HG02938 (cell line): Measurements from ENCODE around the gene UPF3B.
"Not testable (repeated sequence)": the region's sequence is repeated elsewhere in the genome, so short reads cannot be mapped to it uniquely, and the experiment has no call there.

Experiments used
- ATAC-seq: cut with Tn5 transposase; IDR thresholded peaks from one replicate; pipeline ENCODE4 v1.9.1; 2021; ENCODE audit warnings: mild to moderate bottlenecking, moderate library complexity; ENCODE audit not compliant: unreplicated experiment

UPF3B gene, protein sequence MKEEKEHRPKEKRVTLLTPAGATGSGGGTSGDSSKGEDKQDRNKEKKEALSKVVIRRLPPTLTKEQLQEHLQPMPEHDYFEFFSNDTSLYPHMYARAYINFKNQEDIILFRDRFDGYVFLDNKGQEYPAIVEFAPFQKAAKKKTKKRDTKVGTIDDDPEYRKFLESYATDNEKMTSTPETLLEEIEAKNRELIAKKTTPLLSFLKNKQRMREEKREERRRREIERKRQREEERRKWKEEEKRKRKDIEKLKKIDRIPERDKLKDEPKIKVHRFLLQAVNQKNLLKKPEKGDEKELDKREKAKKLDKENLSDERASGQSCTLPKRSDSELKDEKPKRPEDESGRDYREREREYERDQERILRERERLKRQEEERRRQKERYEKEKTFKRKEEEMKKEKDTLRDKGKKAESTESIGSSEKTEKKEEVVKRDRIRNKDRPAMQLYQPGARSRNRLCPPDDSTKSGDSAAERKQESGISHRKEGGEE

DNA sequence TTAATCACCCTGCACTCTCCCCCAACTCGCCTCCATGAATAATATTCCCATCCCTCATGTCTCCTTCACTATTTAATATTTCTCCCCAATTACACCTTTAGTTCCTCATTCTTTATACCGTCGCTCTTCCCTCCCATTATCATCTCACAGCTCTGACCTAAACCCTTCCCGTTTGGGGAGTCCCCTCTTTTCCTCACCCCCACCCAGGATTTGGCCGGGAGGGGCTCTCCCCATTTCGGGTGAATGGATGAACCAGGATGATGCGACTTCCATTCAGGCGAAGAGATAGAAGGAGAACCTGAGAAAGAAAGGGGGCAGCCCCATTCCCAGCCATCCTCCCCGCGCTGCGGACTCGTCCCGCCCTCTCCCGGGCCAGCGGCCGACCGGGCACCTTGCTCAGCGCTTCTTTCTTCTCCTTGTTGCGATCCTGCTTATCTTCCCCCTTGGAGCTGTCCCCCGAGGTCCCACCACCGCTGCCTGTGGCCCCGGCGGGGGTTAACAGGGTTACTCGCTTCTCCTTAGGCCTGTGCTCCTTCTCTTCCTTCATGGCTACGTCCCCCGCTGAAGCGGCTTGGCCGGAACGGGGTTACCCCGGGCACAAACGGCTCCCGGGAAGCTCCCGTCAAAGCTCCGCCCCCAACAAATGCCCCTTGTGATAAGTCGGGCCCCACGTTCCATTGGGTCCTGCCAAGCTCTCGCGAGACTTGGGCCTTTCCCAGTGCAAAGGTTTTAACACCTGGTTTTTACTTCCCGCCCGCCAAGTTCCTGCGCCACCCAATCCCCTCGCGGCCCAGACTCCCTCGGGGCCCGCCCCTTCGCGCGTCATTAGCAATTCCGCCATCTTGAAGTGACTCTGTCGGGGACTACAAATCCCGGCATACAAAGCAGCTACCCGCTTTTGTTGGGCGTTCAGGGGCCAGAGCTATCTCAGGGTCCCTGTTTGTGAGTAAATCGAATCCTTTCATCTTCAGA is at the start of gene UPF3B:
TSS of gene UPF3B (minus strand) at position 582 of the 972 bp plus-strand sequence. CDS start at position 547, 35 bp downstream.
- peak; percentile 98 for ATAC-seq

DNA sequence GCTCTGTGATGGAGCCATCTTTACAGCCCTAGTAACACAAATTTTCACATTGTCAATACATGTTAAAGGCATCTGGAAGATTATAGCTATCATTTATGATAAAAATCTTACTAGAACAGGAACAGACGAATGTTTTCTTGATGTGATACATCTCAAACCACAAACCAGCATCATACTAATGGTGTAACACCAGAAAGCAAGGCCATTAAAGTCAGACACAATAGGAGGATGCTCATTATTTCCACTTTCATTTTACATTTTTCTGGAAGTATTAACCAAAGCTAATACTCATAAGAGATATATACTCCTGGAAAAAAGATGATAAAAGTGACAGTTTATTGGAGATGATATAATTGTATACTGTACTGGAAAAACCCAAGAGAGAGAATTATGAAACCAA is 48.2 kb upstream of the UPF3B start:
- no peak for ATAC-seq

- ATAC-seq, result no peak
These were observed 46.4 kb upstream of the UPF3B start for GRCh38 chrX:119899125-119899524.

DNA sequence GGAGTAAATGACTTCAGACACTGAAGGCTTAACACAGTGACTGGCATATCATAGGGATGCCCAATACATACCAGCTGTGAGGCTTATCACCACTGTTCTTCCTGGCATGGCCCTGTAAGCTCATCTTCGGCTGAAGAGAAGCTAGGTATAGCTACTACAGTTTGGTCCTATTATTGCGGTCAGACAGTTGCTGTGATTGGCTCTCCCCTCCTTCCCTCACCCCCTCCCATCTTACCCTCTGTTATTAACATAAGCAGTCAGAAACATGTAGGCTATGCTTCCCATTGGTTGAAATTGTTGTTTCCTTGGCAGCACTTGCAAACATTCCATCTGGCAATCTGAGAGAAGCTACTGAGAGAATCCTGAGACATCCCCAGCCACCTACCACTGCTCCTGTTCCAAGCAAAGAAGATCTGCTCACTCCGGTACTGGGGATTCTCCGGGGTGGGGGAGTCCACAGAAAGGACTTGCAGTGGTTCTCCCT is 43.1 kb upstream of the UPF3B start, which contains the start of gene AKAP14:
TSS of gene AKAP14 (plus strand) at position 51 of the 484 bp plus-strand sequence. CDS start 7,331 bp downstream, outside the sequence.
- ATAC-seq, result no peak

GRCh38 chrX:119891961-119892692 is 39.4 kb upstream of the UPF3B start:
- ATAC-seq, result not testable (repeated sequence)

DNA sequence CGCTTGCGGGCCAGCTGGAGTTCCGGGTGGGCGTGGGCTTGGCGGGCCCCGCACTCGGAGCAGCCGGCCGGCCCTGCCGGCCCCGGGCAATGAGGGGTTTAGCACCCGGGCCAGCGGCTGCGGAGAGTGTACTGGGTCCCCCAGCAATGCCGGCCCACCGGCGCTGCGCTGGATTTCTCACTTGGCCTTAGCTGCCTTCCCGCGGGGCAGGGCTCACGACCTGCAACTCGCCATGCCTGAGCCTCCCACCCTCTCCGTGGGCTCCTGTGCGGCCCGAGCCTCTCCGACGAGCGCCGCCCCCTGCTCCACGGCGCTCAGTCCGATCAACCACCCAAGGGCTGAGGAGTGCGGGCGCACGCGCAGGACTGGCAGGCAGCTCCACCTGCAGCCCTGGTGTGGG is 37.9 kb upstream of the UPF3B start:
- ATAC-seq, result not testable (repeated sequence)

DNA sequence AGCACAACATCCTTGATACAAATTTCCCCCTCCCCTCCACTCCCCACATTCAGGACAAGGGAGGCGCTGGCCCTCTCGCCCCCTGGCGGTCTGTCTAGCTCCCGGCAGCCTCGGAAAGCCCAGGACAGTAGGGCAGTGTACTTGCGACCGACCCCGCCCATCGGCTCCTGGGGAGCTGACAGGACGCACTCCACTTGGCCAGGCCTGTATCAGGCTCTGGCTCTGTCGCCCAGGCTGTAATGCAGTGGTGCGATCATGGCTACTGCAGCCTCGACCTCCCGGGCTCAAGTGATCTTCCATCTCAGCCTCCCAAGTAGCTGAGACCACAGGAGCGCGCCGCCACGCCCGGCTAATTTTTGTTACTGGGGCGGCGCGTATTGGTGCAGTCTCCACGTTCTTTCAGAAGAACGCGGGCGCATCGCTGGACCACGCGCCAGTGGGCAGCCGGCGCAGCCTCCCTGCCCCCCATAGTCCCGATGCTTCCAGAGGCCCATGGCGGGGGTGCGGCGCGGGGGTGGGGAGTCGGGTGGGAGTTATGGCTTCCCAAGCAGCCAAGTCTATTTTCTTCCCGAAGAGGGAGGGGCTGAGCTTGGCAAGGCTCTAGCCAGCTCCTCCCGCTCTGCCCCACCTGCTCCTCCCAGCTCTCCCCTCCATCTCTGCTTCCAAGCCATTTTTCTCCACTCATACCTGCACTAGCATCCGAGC is 35.1 kb upstream of the UPF3B start:
- ATAC-seq, result no peak

DNA sequence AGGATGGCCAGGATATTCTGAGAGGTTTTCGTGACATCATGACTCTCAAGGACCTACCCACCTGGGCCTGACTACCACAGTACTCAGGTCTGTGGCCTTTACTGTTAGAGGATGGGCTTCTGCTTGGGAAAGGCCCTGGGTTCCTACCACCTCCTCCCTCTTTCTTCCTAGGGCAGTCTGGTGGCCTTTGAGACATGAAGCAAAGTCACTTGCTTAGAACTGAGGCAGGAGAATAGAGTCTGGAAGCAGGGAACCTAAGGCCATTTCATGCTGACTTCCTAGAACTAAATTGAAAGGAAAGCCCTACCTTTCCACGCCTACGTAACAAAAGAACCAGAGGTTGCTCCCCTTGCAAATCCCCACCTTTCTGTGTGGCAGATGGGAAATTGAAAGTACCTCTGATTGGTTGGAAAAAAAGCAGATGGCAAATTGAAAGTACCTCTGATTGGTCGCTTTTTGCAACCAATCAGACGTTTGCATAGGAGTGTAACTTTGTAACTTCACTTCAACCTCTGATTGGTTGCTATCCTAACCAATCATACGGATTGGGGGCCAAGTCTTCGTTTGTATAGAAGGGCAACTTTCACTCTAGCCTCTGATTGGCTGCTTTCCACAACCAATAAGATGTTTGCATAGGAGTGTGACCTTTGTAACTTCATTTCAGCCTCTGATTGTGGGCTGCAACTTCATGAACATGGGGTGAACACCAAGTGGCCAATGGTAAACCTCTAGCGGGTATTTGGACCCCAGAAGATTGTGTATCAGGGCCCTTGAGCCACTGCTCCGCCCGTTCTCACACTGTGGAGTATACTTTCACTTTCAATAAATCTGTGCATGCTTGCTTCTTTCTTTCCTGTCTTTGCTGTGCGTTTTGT is 33.0 kb upstream of the UPF3B start:
- no peak for ATAC-seq

DNA sequence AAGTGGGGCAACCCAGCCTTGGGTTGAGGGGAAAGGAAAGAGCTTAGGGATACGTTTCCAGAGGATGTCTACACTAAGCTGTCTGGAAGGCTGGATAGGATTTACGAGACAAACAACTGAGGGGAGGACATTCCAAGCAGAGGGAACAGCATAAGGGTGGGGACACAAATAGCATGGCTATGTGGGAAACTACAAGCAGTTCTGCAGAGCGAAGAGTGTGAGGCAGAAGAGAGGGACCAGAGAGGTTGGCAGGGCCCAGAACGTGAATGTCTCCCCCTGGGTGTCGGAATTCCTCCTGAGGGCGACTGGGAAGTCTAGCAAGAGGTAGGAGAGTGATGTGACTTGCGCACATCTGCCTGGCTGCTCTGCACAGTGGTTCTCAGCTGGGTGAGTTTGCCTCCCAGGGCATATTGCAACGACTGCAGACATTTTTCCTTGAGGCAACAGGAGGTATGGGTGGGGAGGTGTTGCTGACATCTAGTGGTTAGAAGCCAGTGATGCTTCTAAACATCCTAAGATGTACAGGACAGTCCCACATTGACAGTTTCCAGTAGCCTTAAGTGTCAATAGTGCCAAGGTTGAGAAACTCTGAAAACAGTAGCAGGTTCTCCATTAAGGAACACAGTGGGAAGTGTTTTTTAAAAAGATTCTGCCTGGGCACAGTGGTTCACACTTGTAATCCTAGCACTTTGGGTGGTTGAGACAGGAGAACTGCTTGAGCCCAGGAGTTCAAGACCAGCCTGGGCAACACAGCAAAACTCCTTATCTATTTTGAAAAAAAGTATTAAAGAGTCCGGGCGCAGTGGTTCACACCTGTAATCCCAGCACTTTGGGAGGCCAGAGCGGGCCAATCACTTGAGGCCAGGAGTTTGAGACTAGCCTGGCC is 28.0 kb upstream of the UPF3B start:
- no peak for ATAC-seq

GRCh38 chrX:119880076-119880475 is 27.3 kb upstream of the UPF3B start:
- no peak for ATAC-seq

DNA sequence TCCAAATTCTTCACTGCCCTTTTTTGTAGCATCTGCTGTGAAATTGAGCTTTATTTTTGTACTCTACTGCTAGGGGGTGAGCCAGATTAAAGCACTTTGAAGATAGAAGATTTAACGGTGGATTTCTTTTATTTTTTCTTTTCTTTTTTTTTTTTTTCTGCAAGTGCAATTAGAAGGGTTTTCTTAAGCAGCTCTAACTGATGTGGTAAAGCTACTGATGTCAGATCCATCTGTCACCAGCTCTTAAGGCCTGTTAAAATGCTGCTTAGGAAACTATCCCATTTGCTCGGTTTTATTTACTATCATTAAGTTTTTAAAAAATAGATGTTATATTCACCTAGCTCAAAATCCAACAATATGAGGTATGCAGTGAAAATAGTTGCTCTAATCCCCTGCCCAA is 26.0 kb upstream of the UPF3B start:
- ATAC-seq, result no peak

DNA sequence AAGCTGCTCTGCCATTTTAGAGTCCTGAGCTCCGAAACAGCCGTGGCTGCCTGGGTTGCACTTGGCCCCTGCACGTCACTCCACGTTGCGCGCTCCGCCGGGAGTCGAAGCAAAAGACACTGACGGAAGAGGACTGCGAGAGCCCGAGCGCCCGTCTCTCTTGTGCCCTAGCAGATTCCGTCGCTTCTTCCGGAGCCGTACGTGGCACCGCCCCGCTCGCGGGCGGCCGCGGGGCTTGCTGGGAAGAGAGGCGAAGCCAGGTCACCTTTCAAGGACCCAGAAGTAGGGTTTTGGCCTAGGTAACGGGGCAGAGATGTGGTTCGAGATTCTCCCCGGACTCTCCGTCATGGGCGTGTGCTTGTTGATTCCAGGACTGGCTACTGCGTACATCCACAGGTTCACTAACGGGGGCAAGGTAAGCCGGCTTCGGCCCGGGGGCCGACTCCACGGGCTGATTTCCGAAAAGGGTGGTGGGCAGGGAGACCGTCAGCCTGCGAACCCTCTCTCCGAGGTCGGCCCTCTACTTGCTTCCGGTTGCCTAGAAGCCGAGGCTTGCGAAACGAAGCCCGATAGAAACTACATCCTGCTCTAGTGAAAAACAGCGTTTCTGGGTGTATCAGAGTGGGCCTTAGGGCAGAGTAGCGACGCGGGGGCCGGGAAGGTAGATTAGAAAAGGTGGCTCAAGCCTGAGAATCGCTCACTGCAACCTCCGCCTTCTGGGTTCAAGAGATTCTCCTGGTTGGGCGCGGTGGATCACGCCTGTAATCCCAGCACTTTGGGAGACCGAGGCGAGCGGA is 19.0 kb upstream of the UPF3B start, which contains the start of the genes NDUFA1 and RNF113A:
TSS of gene NDUFA1 (plus strand) at position 234 of the 797 bp plus-strand sequence. CDS start at position 314, 80 bp downstream.
TSS of gene RNF113A (minus strand) at position 135 of the 797 bp plus-strand sequence. CDS start at position 15, 120 bp downstream.
- peak; percentile 92 for ATAC-seq

GRCh38 chrX:119871245-119871598 is 18.5 kb upstream of the UPF3B start:
- ATAC-seq, result peak; percentile 38

DNA sequence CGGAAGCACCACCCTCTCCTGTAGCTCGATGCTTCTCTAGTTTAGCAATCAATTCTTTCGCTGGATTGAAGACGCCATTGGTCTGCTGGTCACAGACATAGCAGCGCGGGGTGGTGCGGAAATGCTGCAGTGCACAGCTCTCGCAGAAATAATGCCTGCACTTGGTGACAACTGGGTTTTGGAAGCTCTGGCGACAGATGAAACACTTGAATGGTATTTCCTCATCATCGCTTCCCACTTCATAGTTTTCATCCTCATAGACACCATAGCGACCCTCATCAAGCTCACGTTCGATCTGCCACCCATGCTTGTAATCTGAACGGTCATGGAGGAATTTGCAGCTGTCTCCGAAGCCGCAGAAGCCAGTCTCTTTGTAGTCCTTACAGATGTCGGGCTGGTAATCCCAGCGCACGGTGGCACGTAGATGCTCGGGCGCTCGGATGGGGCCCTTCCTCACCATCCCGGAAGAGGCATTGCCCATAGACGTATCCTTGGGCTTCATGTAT is 17.9 kb upstream of the UPF3B start:
- no peak for ATAC-seq

GRCh38 chrX:119853444-119853843 is 681 bp upstream of the UPF3B start:
- ATAC-seq, result no peak

DNA sequence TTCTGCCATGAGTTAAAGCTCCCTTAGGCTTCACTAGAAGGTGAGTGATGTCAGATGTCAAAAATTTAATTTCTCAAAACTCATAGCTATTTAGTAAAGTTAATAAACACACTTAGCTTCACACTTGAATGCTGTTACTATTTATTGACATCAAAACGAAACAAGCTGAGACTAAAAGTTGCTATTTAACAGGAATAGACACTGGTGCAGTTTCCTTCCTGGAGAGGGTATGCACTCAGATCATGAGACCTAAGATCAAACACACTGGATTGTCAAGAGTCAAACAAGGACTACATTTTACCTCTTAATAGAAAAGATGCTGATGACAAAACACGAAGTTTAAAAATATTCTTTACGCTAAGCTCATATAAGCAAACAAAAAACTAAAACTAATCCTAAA is 18.9 kb downstream of the UPF3B start:
- ATAC-seq, result no peak

DNA sequence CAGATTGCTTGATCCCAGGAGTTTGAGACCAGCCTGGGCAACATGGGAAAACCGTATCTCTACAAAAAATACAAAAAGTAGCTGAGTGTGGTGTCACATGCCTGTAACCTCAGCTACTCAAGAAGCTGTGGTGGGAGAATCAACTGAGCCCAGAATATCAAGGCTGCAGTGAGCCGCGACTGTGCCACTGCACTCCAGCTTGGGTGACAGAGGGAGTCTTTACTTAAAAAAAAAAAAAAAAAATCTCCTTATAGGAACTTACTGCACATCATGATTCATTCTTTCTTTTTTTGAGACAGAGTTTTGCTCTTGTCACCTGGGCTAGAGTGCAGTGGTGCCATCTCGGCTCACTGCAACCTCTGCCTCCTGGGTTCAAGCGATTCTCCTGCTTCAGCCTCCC is 24.3 kb downstream of the UPF3B start:
- no peak for ATAC-seq
